BLaER1 (cell line): ENCODE results near the gene TBC1D22A.

Experiments used
- H3K27ac ChIP-seq: shearing (Covaris generic); formaldehyde crosslinking; 2 replicates; pipeline ENCODE4 v1.8.1; 2022
- H3K27me3 ChIP-seq: shearing (Covaris generic); formaldehyde crosslinking; 2 replicates; pipeline ENCODE4 v1.8.1; 2022
- H3K36me3 ChIP-seq: shearing (Covaris generic); formaldehyde crosslinking; 2 replicates; pipeline ENCODE4 v1.8.1; 2022
- H3K4me1 ChIP-seq: shearing (Covaris generic); formaldehyde crosslinking; 2 replicates; pipeline ENCODE4 v1.8.1; 2022
- H3K4me2 ChIP-seq: shearing (Covaris generic); formaldehyde crosslinking; 2 replicates; pipeline ENCODE4 v1.8.1; 2022
- H3K4me3 ChIP-seq: shearing (Covaris generic); formaldehyde crosslinking; 2 replicates; pipeline ENCODE4 v1.8.1; 2022
- H3K9ac ChIP-seq: shearing (Covaris generic); formaldehyde crosslinking; 2 replicates; pipeline ENCODE4 v1.8.1; 2022
- H3K9me3 ChIP-seq: shearing (Covaris generic); formaldehyde crosslinking; 2 replicates; pipeline ENCODE4 v1.8.1; 2022
- H4K20me1 ChIP-seq: shearing (Covaris generic); formaldehyde crosslinking; 2 replicates; pipeline ENCODE4 v1.8.1; 2022
- Cebpa-rat ChIP-seq: shearing (Covaris generic); IDR thresholded peaks from 2 replicates; pipeline ENCODE4 v1.8.1; 2022

The TBC1D22A gene

GRCh38 chr22:47180796-47181195 lies 418.3 kb downstream of the TBC1D22A start:
- Histone ChIP-seq H3K36me3 (peaks cover 7% of the 10 kb centered on the region; the same call in 1 of the 2 replicates), H3K27me3 (no peaks in the 10 kb centered on the region)

GRCh38 chr22:47187176-47187957 lies 424.9 kb downstream of the TBC1D22A start:
- H3K27ac ChIP-seq = no peak overlapping the region
- H3K4me2 ChIP-seq = no peak overlapping the region
- no peaks in the 10 kb centered on the region for H3K4me1 ChIP-seq
- H3K9me3 ChIP-seq = peaks cover 7% of the 10 kb centered on the region
- no peaks in the 10 kb centered on the region for H3K36me3 ChIP-seq
- no peak overlapping the region for H3K4me3 ChIP-seq
- H3K9ac ChIP-seq = no peak overlapping the region
- no peaks in the 10 kb centered on the region for H3K27me3 ChIP-seq
- no peaks in the 10 kb centered on the region for H4K20me1 ChIP-seq
- TF ChIP-seq Cebpa-rat = no peak

More at GRCh38 chr22:47180796-47181195, 418.3 kb downstream of the TBC1D22A start:
- H4K20me1 ChIP-seq = 0 out of 2 replicates have a peak, but pooled peaks cover 5% of the 10 kb centered on the region
- H3K4me3 ChIP-seq = no peak overlapping the region
- no peak overlapping the region for H3K4me2 ChIP-seq
- TF ChIP-seq Cebpa-rat = no peak
- H3K9me3 ChIP-seq = peaks cover 7% of the 10 kb centered on the region
- no peak overlapping the region for H3K27ac ChIP-seq
- H3K4me1 ChIP-seq = peaks cover 5% of the 10 kb centered on the region; the same call in 1 of the 2 replicates
- H3K9ac ChIP-seq = no peak overlapping the region

GRCh38 chr22:47188261-47189055 lies 426.0 kb downstream of the TBC1D22A start:
- H3K9ac ChIP-seq = no peak overlapping the region

GRCh38 chr22:47189056-47189916 lies 426.8 kb downstream of the TBC1D22A start:
- TF ChIP-seq Cebpa-rat = no peak
- no peaks in the 10 kb centered on the region for H4K20me1 ChIP-seq
- H3K9me3 ChIP-seq = peaks cover 7% of the 10 kb centered on the region
- no peaks in the 10 kb centered on the region for H3K4me1 ChIP-seq
- no peaks in the 10 kb centered on the region for H3K27me3 ChIP-seq
- H3K27ac ChIP-seq = no peak overlapping the region
- H3K36me3 ChIP-seq = no peaks in the 10 kb centered on the region
- H3K4me2 ChIP-seq = no peak overlapping the region
- H3K4me3 ChIP-seq = no peak overlapping the region
- H3K9ac ChIP-seq = no peak overlapping the region

More at GRCh38 chr22:47188261-47189055, 426.0 kb downstream of the TBC1D22A start:
- Histone ChIP-seq H3K4me1 (no peaks in the 10 kb centered on the region), H3K4me3 (no peak overlapping the region), H3K36me3 (no peaks in the 10 kb centered on the region), H3K27ac (no peak overlapping the region), H3K4me2 (no peak overlapping the region), H4K20me1 (no peaks in the 10 kb centered on the region), H3K9me3 (peaks cover 7% of the 10 kb centered on the region), H3K27me3 (no peaks in the 10 kb centered on the region)
- TF ChIP-seq Cebpa-rat = no peak

- Histone ChIP-seq H3K4me1 (no peaks in the 10 kb centered on the region), H3K9ac (no peak overlapping the region), H3K9me3 (peaks cover 3% of the 10 kb centered on the region), H3K27ac (no peak overlapping the region), H3K4me3 (no peak overlapping the region), H3K36me3 (no peaks in the 10 kb centered on the region), H3K27me3 (no peaks in the 10 kb centered on the region), H4K20me1 (no peaks in the 10 kb centered on the region), H3K4me2 (no peak overlapping the region)
- TF ChIP-seq Cebpa-rat = no peak
These were observed 428.0 kb downstream of the TBC1D22A start for GRCh38 chr22:47190276-47190956.

GRCh38 chr22:47190957-47191670 lies 428.7 kb downstream of the TBC1D22A start:
- H3K4me1 ChIP-seq = no peaks in the 10 kb centered on the region
- TF ChIP-seq Cebpa-rat = no peak
- no peaks in the 10 kb centered on the region for H4K20me1 ChIP-seq
- H3K27ac ChIP-seq = no peak overlapping the region
- H3K36me3 ChIP-seq = no peaks in the 10 kb centered on the region
- no peak overlapping the region for H3K4me2 ChIP-seq
- no peak overlapping the region for H3K4me3 ChIP-seq
- no peak overlapping the region for H3K9ac ChIP-seq
- H3K9me3 ChIP-seq = no peaks in the 10 kb centered on the region
- H3K27me3 ChIP-seq = no peaks in the 10 kb centered on the region

GRCh38 chr22:47191671-47192650 lies 429.5 kb downstream of the TBC1D22A start:
- Histone ChIP-seq H3K27me3 (no peaks in the 10 kb centered on the region), H3K4me2 (no peak overlapping the region), H3K4me3 (no peak overlapping the region), H4K20me1 (no peaks in the 10 kb centered on the region), H3K27ac (no peak overlapping the region), H3K36me3 (no peaks in the 10 kb centered on the region), H3K4me1 (no peaks in the 10 kb centered on the region), H3K9me3 (no peaks in the 10 kb centered on the region), H3K9ac (no peak overlapping the region)
- no peak for TF ChIP-seq Cebpa-rat
